ENCODE data around the gene TIAM2. TPM values are rescaled to one million over a fixed set of nuclear protein-coding genes. Genes with fewer than 3 reads are reported as not detected.
A peak's percentile ranks its signal among the peaks of the same experiment; 100 is the strongest.

TIAM2 gene
- total RNA-seq, 4 donors from 2014 or later = 9.2 to 18.2 (median 11.4) TPM

- TF ChIP-seq POLR2A (IDR thresholded peaks at IDR 0.05) (no peak), EP300 (IDR thresholded peaks at IDR 0.05) (no peak), CTCF (IDR thresholded peaks at IDR 0.05) (no peak)
- 83 to 85% methylated on average over 9 of the region's 9 CpGs for WGBS, 2 donors
- H3K36me3 ChIP-seq = no peaks in the 10 kb centered on the region
- DNase-seq (ENCODE audit: low spot score in 2 of 2) = no peak
- H3K4me1 ChIP-seq = no peaks in the 10 kb centered on the region
- H3K4me3 ChIP-seq = no peak overlapping the region
- no peaks in the 10 kb centered on the region for H3K27me3 ChIP-seq
- H3K27ac ChIP-seq = no peak overlapping the region
- no peaks in the 10 kb centered on the region for H3K9me3 ChIP-seq
Observed at GRCh38 chr6:155132617-155133016, 137.5 kb downstream of the TIAM2 start.

DNA sequence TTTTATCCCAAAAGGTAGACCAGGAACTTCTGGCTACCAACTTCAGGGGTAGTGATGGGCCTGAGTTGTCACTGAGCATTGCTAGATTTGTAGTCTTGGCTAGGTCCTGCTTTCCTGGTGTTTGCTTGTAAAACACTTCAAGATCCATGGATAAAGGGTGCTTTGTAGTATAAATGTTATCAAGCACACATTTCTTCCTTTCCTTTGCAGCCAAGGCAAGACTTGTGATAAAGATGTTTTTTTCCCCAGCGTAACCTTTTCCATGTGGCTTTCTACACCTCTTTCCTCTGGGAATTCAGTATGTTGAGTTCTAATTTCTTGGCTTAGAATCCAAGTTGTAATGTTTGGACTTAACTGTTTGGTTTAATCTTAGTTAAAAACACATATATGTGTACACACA lies 145.9 kb downstream of the TIAM2 start:
- H3K4me1 ChIP-seq = peaks cover 0 to 26% (median 8%) of the 10 kb centered on the region in 4 donors
- H3K9me3 ChIP-seq = no peaks in the 10 kb centered on the region
- WGBS, 2 donors = 60 to 79% methylated on average over 1 of the region's 1 CpG
- H3K27ac ChIP-seq = no peak overlapping the region
- TF ChIP-seq EP300 (IDR thresholded peaks at IDR 0.05) (no peak), POLR2A (IDR thresholded peaks at IDR 0.05) (no peak), CTCF (IDR thresholded peaks at IDR 0.05) (no peak)
- H3K27me3 ChIP-seq = no peaks in the 10 kb centered on the region
- H3K36me3 ChIP-seq = no peaks in the 10 kb centered on the region
- no peak overlapping the region for H3K4me3 ChIP-seq
- no peak for DNase-seq (ENCODE audit: low spot score in 2 of 2)

DNA sequence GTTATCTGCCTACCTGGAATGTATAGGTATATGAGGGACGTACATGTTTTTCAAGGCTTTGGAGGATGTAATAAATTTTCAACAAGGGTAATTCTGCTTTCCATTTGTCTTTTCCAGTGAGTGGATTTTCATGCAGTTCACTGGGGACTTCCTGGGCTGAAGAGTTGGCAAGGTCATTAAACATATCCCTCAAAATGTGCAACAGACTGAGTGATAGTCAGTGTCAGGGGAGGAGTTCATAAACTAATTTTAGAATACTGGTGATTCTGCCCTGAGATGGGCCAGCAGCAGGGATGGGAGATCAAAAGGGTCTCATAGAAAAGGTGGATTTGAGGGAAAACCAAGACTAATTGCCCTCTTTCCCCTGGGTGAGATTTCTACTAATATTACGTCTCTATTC lies 146.4 kb downstream of the TIAM2 start:
- TF ChIP-seq EP300 (IDR thresholded peaks at IDR 0.05) (no peak), CTCF (IDR thresholded peaks at IDR 0.05) (no peak), POLR2A (IDR thresholded peaks at IDR 0.05) (no peak)
- H3K27ac ChIP-seq = no peak overlapping the region
- 90 to 94% methylated on average over 2 of the region's 2 CpGs for whole genome bisulfite sequencing, 2 donors
- peaks cover 0 to 26% (median 8%) of the 10 kb centered on the region in 4 donors for H3K4me1 ChIP-seq
- no peaks in the 10 kb centered on the region for H3K27me3 ChIP-seq
- no peak overlapping the region for H3K4me3 ChIP-seq
- H3K36me3 ChIP-seq = no peaks in the 10 kb centered on the region
- no peaks in the 10 kb centered on the region for H3K9me3 ChIP-seq
- no peak for DNase-seq (ENCODE audit: low spot score in 2 of 2)

- no peak for DNase-seq (ENCODE audit: low spot score in 2 of 2)
- TF ChIP-seq POLR2A (IDR thresholded peaks at IDR 0.05) (no peak), CTCF (IDR thresholded peaks at IDR 0.05) (no peak), EP300 (IDR thresholded peaks at IDR 0.05) (no peak)
- Histone ChIP-seq H3K4me3 (peak overlapping the region in 3 of 4 donors; percentile 2 to 29 (median 21)), H3K9me3 (no peaks in the 10 kb centered on the region), H3K27me3 (no peaks in the 10 kb centered on the region), H3K27ac (peak overlapping the region in 3 of 4 donors; percentile 8 to 63 (median 42)), H3K4me1 (peaks cover 0 to 26% (median 8%) of the 10 kb centered on the region in 4 donors), H3K36me3 (no peaks in the 10 kb centered on the region)
- WGBS, 2 donors = 39 to 42% methylated on average over 13 of the region's 13 CpGs
Observed at GRCh38 chr6:155142168-155143028, 147.3 kb downstream of the TIAM2 start.

- peak overlapping the region in 3 of 4 donors; percentile 28 to 63 (median 42) for H3K27ac ChIP-seq
- TF ChIP-seq CTCF (IDR thresholded peaks at IDR 0.05) = no peak
- TF ChIP-seq POLR2A (IDR thresholded peaks at IDR 0.05) = no peak
- TF ChIP-seq EP300 (IDR thresholded peaks at IDR 0.05) = no peak
- H3K36me3 ChIP-seq = no peaks in the 10 kb centered on the region
Observed at GRCh38 chr6:155143029-155143577, 148.0 kb downstream of the TIAM2 start.

More at GRCh38 chr6:155143029-155143577, 148.0 kb downstream of the TIAM2 start:
- H3K27me3 ChIP-seq = no peaks in the 10 kb centered on the region
- no peak for DNase-seq (ENCODE audit: low spot score in 2 of 2)
- H3K9me3 ChIP-seq = no peaks in the 10 kb centered on the region
- WGBS, 2 donors = 15 to 29% methylated on average over 4 of the region's 4 CpGs
- H3K4me1 ChIP-seq = peaks cover 0 to 26% (median 8%) of the 10 kb centered on the region in 4 donors
- peak overlapping the region in 3 of 4 donors; percentile 2 to 29 (median 21) for H3K4me3 ChIP-seq

Data from tibial nerve (tissue), 4 donors.